Activated CD4-positive, CD25-positive, alpha-beta regulatory T cell treated with anti-CD3 and anti-CD28 coated beads, Interleukin-2, amount 50 U/mL, for 16 hours (primary cell): ENCODE measurements around the gene PAK4.
"Not testable (repeated sequence)": the region's sequence is repeated elsewhere in the genome, so short reads cannot be mapped to it uniquely, and the experiment has no call there.

ENCODE experiments used
- DNase-seq: peaks from one replicate; pipeline ENCODE4 v3.0.0-alpha.2; 2020; ENCODE audit warnings: low read depth, low spot score

PAK4 gene

GRCh38 chr19:39125554-39126311 is at the start of gene PAK4:
Gene PAK4 (plus strand): TSS chr19:39125786. CDS start chr19:39169554, 43,768 bp downstream.
- DNase-seq = peak; percentile 93

GRCh38 chr19:39077323-39077722 is 48.3 kb upstream of the PAK4 start:
- DNase-seq = no peak

- no peak for DNase-seq
These were observed 47.0 kb upstream of the PAK4 start for GRCh38 chr19:39078436-39079200.

GRCh38 chr19:39080431-39080830 is 45.2 kb upstream of the PAK4 start:
- DNase-seq = no peak

GRCh38 chr19:39082167-39082566 is 43.4 kb upstream of the PAK4 start:
- DNase-seq = no peak

GRCh38 chr19:39082745-39083598 is 42.6 kb upstream of the PAK4 start:
- DNase-seq = no peak

GRCh38 chr19:39083599-39083982 is 42.0 kb upstream of the PAK4 start:
- DNase-seq = no peak

- no peak for DNase-seq
These were observed 41.4 kb upstream of the PAK4 start, which contains the start of gene ACP7 for GRCh38 chr19:39083983-39084731. Gene ACP7 (plus strand): TSS chr19:39084368. CDS start chr19:39085270, 902 bp downstream.

- no peak for DNase-seq
These were observed 40.9 kb upstream of the PAK4 start for GRCh38 chr19:39084732-39085080.

- DNase-seq = no peak
These were observed 40.2 kb upstream of the PAK4 start for GRCh38 chr19:39085392-39085791.

GRCh38 chr19:39086386-39086785 is 39.2 kb upstream of the PAK4 start:
- DNase-seq = no peak

GRCh38 chr19:39087907-39088686 is 37.5 kb upstream of the PAK4 start:
- no peak for DNase-seq

- DNase-seq = not testable (repeated sequence)
These were observed 35.6 kb upstream of the PAK4 start for GRCh38 chr19:39090016-39090415.

- no peak for DNase-seq
These were observed 34.7 kb upstream of the PAK4 start for GRCh38 chr19:39090881-39091280.

- not testable (repeated sequence) for DNase-seq
These were observed 29.6 kb upstream of the PAK4 start for GRCh38 chr19:39095799-39096540.

- no peak for DNase-seq
These were observed 28.3 kb upstream of the PAK4 start for GRCh38 chr19:39097299-39097698.

GRCh38 chr19:39097721-39098120 is 27.9 kb upstream of the PAK4 start:
- DNase-seq = no peak

- no peak for DNase-seq
These were observed 27.0 kb upstream of the PAK4 start for GRCh38 chr19:39098365-39099269.

GRCh38 chr19:39099341-39099740 is 26.2 kb upstream of the PAK4 start:
- DNase-seq = no peak
